Keratinocyte (primary cell): ENCODE results near the gene SCLY.

Source experiments
- EZH2 ChIP-seq: IDR thresholded peaks from one replicate; pipeline ENCODE4 v1.6.1; 2012; ENCODE audit warnings: inconsistent platforms, mild to moderate bottlenecking, low read length, moderate library complexity
- TF ChIP-seq, protein P1 (sequence below), 3 experiments: IDR thresholded peaks in 1 of 3; conservative IDR thresholded peaks in 1 of 3; optimal IDR thresholded peaks in 1 of 3; 2 replicates in 2 of 3; 3 replicates in 1 of 3; pipeline versions ENCODE3 to v1.5.1; 2011; ENCODE audit warnings: low read length in 3 of 3, mild to moderate bottlenecking in 3 of 3, moderate library complexity in 2 of 3, control low read depth in 1 of 3, inconsistent platforms in 1 of 3; ENCODE audit not compliant: insufficient read depth in 2 of 3; ENCODE audit errors: extremely low read depth in 1 of 3

DNA sequence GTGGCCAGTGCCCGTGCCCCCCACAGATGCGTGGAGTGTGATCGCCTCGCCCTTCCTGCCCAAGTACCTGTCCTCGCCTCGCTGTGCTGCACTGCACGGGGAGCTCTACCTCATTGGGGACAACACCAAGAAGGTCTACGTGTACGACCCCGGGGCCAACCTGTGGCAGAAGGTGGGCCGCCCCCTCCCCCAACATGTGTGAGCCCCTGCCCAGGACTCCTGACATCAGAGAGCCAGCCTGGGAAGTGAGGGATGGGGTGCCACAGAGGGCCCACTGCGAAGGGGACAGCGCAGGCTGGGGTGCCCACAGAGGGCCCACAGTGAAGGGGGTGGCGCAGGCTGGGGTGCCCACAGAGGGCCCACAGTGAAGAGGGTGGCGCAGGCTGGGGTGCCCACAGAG, 88.2 kb downstream of the SCLY start:
- TF ChIP-seq, protein P1, sequence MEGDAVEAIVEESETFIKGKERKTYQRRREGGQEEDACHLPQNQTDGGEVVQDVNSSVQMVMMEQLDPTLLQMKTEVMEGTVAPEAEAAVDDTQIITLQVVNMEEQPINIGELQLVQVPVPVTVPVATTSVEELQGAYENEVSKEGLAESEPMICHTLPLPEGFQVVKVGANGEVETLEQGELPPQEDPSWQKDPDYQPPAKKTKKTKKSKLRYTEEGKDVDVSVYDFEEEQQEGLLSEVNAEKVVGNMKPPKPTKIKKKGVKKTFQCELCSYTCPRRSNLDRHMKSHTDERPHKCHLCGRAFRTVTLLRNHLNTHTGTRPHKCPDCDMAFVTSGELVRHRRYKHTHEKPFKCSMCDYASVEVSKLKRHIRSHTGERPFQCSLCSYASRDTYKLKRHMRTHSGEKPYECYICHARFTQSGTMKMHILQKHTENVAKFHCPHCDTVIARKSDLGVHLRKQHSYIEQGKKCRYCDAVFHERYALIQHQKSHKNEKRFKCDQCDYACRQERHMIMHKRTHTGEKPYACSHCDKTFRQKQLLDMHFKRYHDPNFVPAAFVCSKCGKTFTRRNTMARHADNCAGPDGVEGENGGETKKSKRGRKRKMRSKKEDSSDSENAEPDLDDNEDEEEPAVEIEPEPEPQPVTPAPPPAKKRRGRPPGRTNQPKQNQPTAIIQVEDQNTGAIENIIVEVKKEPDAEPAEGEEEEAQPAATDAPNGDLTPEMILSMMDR (optimal IDR thresholded peaks at IDR 0.05 in 1 of 3, IDR thresholded peaks at IDR 0.05 in 1 of 3, conservative IDR thresholded peaks at IDR 0.05 in 1 of 3; ENCODE audit: extremely low read depth in 1 of 3, insufficient read depth in 2 of 3, low read length in 3 of 3), result no peak
- no peak for TF ChIP-seq EZH2
